HCT116 (cell line): ENCODE measurements around the gene OR6C2.
"Not testable (repeated sequence)": the region's sequence is repeated elsewhere in the genome, so short reads cannot be mapped to it uniquely, and the experiment has no call there.

Experiments used
- ATF3 ChIP-seq: IDR thresholded peaks from 2 replicates; pipeline ENCODE4 v1.6.1; 2012
- CEBPB ChIP-seq: IDR thresholded peaks from 2 replicates; pipeline ENCODE4 v1.6.1; 2012; ENCODE audit warnings: low read depth
- CTCF ChIP-seq, 3 experiments: fragments of 200-600 bp in 1 of 3; sonication (generic) in 1 of 3; IDR thresholded peaks in 2 of 3; conservative IDR thresholded peaks in 1 of 3; 2 replicates each; pipeline ENCODE4 v1.5.1; 2012 to 2017; ENCODE audit warnings: low read depth in 2 of 3, low read length in 2 of 3, antibody characterized with exemption in 1 of 3, borderline replicate concordance in 1 of 3, control low read depth in 1 of 3, mild to moderate bottlenecking in 1 of 3, mixed read lengths in 1 of 3, mixed run types in 1 of 3, moderate library complexity in 1 of 3; ENCODE audit not compliant: insufficient read depth in 1 of 3
- EGR1 ChIP-seq: IDR thresholded peaks from 2 replicates; pipeline ENCODE4 v1.6.1; 2012; ENCODE audit warnings: low read depth
- EZH2 ChIP-seq: fragments of 200-600 bp; sonication (generic); IDR thresholded peaks from 2 replicates; pipeline ENCODE4 v1.6.1; 2017; ENCODE audit warnings: antibody characterized with exemption, mixed run types
- POLR2A ChIP-seq: IDR thresholded peaks from 2 replicates; pipeline ENCODE4 v1.7.0; 2011; ENCODE audit warnings: borderline replicate concordance; ENCODE audit not compliant: insufficient read depth, insufficient read length; ENCODE audit errors: extremely low read depth
- POLR2AphosphoS5 ChIP-seq: IDR thresholded peaks from 2 replicates; pipeline ENCODE4 v1.6.1; 2011; ENCODE audit warnings: mild to moderate bottlenecking, low read depth, low read length, moderate library complexity
- RAD21 ChIP-seq: IDR thresholded peaks from 2 replicates; pipeline ENCODE4 v1.6.1; 2012; ENCODE audit warnings: low read depth, mild to moderate bottlenecking
- REST ChIP-seq: IDR thresholded peaks from 2 replicates; pipeline ENCODE4 v1.6.1; 2012; ENCODE audit warnings: low read depth
- SIN3A ChIP-seq: IDR thresholded peaks from 2 replicates; pipeline ENCODE4 v1.6.1; 2012; ENCODE audit warnings: low read depth
- SP1 ChIP-seq: IDR thresholded peaks from 2 replicates; pipeline ENCODE4 v1.6.1; 2012; ENCODE audit warnings: low read depth
- ZFX ChIP-seq: fragments of 450-650 bp; IDR thresholded peaks from 2 replicates; pipeline ENCODE4 v1.6.1; 2017
- ZNF274 ChIP-seq: fragments of 200-500 bp; sonication (Bioruptor generic); IDR thresholded peaks from 2 replicates; pipeline ENCODE4 v1.6.1; 2014; ENCODE audit warnings: mild to moderate bottlenecking, low read depth, low read length, inconsistent platforms

- not testable (repeated sequence) for TF ChIP-seq CTCF (IDR thresholded peaks at IDR 0.05 in 2 of 3, conservative IDR thresholded peaks at IDR 0.05 in 1 of 3; ENCODE audit: borderline replicate concordance in 1 of 3, insufficient read depth in 1 of 3, low read depth in 2 of 3, low read length in 2 of 3); POLR2AphosphoS5; EZH2; RAD21; SIN3A; REST; ZNF274; ZFX; POLR2A; ATF3; EGR1; CEBPB; SP1
Measured at GRCh38 chr12:55414396-55414823, 29.5 kb upstream of the OR6C2 start.
